SJCRH30 (cell line): ENCODE data around the gene NEURL2. TPM values are rescaled to one million over a fixed set of nuclear protein-coding genes. Genes with fewer than 3 reads are reported as not detected.

ENCODE experiments used
- DNase-seq, 2 experiments: peaks; one replicate each; pipeline ENCODE4 v3.0.0-alpha.2; 2015 to 2020
- H3K27ac ChIP-seq: fragments of 250-450 bp; sonication (Bioruptor Pico); 2 replicates; pipeline ENCODE4 v1.5.1; 2020; ENCODE audit warnings: mild to moderate bottlenecking, moderate library complexity
- H3K27me3 ChIP-seq: fragments of 250-450 bp; sonication (Bioruptor Pico); 2 replicates; pipeline ENCODE4 v1.5.1; 2020; ENCODE audit warnings: mild to moderate bottlenecking, moderate library complexity
- H3K36me3 ChIP-seq: fragments of 250-450 bp; sonication (Bioruptor Pico); 2 replicates; pipeline ENCODE4 v1.5.1; 2020; ENCODE audit warnings: mild to moderate bottlenecking, moderate library complexity
- H3K4me1 ChIP-seq: fragments of 250-450 bp; sonication (Bioruptor Pico); 2 replicates; pipeline ENCODE4 v1.5.1; 2020; ENCODE audit warnings: mild to moderate bottlenecking, moderate library complexity
- H3K4me3 ChIP-seq: fragments of 250-450 bp; sonication (Bioruptor Pico); 2 replicates; pipeline ENCODE4 v1.5.1; 2020; ENCODE audit warnings: mild to moderate bottlenecking, moderate library complexity
- H3K9me3 ChIP-seq: fragments of 250-450 bp; sonication (Bioruptor Pico); replicated peaks from 2 replicates; pipeline ENCODE4 v1.5.1; 2020; ENCODE audit warnings: mild to moderate bottlenecking, moderate library complexity
- total RNA-seq: library from RNA; depleted of rRNA; stranded (reverse); fragments of >200 nt; shearing (Covaris generic); gene quantifications from 2 replicates; pipeline ENCODE4 v1.2.3, GENCODE V29; 2014

Gene NEURL2
- total RNA-seq, 1 experiment from 2014 or later = 6.7 TPM

DNA sequence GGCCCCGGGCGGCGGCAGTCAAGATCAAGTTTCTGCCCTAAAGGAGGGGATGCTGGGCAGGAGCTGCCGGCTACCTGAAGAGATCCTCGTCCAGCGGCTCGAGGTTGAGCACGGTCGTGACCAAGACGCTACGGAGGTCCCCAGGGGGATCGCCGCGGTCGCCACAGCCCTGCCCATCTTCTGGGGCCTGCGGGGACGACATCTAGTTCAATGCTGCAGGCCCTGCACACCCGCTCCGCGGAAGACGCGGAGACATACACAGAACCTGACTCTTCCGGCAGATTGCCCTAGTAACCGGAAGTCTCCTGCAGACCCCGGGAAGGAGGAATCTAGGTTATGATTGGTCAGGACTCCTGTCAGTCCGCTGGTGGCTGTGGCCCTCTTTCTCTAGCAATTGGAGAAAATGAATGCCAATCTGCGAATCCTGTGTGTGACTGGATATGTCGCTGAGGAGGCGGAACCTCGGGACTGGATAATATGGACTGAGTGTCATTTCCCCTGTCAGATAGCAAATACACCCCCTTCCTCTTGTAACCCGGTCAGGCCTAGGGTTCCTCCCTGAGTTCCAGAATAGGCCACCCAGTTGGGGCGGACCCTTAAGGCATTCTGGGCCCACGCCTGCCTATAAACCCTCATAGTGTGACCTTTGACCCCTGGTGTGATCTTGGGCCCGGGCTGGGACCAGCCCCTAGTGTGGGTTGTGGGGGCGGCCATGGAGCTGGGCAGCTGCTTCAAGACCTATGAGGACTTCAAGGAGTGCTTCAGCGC lies 33.7 kb downstream of the NEURL2 start, which contains the start of the genes ACOT8 and ZSWIM3:
TSS of gene ACOT8 (minus strand) at position 279 of the 768 bp plus-strand sequence. CDS start at position 202, 77 bp downstream.
TSS of gene ZSWIM3 (plus strand) at position 501 of the 768 bp plus-strand sequence. CDS start at position 713, 212 bp downstream.
- H3K27ac ChIP-seq = peak within 1 kb of the TSS; percentile 54
- H3K4me3 ChIP-seq = peak within 1 kb of the TSS; percentile 82
- 0 out of 2 replicates have a peak, but pooled peaks cover 7% of the 10 kb centered on the region for H3K4me1 ChIP-seq
- no peaks in the 10 kb centered on the region for H3K9me3 ChIP-seq
- DNase-seq = peak; percentile 100
- H3K27me3 ChIP-seq = no peaks in the 10 kb centered on the region
- no peaks in the 10 kb centered on the region for H3K36me3 ChIP-seq

DNA sequence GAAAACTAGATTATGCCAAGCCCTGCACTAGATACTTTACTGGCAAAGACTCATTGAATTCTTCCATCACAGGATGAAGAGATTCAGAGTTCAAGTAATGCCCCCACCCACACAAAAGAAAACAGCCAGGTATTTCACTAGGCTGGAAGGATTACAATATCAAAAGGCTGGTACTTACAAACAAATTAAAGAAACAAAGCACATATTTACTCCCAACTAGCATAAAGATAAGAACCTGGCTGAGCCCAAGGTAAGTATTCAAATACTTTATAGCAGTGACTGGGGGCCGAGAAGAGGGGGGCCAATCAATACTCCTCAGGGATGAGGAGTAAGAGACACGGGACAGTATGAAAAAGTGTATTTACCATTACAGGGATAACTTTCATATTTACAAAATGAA lies 37.5 kb downstream of the NEURL2 start:
- no peaks in the 10 kb centered on the region for H3K9me3 ChIP-seq
- no peak overlapping the region for H3K4me3 ChIP-seq
- H3K4me1 ChIP-seq = no peaks in the 10 kb centered on the region
- H3K36me3 ChIP-seq = no peaks in the 10 kb centered on the region
- no peaks in the 10 kb centered on the region for H3K27me3 ChIP-seq
- DNase-seq = no peak
- no peak overlapping the region for H3K27ac ChIP-seq

DNA sequence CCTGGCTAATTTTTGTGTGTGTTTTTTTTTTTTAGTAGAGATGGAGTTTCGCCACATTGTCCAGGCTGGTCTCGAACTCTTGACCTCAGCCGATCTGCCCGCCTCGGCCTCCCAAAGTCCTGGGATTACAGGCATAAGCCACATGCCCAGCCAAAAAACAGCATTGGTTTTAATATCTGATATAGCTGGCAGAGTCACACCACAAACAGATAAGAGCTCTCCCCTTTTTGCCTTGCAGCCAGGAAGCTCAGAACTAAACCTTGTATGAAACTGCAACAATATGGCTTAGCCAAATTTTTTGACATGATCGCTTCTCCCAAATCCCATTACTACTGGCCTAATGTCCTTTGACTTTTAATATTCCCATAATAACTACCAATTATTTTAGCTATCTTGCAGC lies 38.7 kb downstream of the NEURL2 start:
- H3K27me3 ChIP-seq = no peaks in the 10 kb centered on the region
- H3K9me3 ChIP-seq = no peaks in the 10 kb centered on the region
- DNase-seq = no peak
- H3K4me3 ChIP-seq = no peak overlapping the region
- no peak overlapping the region for H3K27ac ChIP-seq
- no peaks in the 10 kb centered on the region for H3K4me1 ChIP-seq
- no peaks in the 10 kb centered on the region for H3K36me3 ChIP-seq

DNA sequence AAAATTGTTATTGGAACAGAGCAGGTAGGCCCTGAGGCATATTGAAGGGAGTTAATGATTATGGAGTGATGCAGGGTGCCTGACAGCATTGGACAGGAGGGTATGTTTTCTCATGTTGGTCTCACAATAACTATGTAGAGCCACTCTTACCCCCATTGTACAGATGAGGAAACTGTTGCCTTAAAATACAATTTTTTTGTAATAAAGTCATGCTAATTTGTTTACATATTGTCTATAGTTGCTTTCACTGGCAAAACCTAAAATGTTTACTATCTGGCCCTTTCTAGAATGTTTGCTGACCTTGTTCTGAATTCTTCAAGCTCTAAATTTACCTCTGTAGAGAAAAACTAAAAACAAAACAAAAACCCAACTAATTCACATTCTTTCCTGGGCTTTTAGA lies 39.5 kb downstream of the NEURL2 start:
- Histone ChIP-seq H3K36me3 (no peaks in the 10 kb centered on the region), H3K27ac (no peak overlapping the region), H3K27me3 (no peaks in the 10 kb centered on the region), H3K4me1 (no peaks in the 10 kb centered on the region), H3K4me3 (no peak overlapping the region), H3K9me3 (no peaks in the 10 kb centered on the region)
- no peak for DNase-seq

DNA sequence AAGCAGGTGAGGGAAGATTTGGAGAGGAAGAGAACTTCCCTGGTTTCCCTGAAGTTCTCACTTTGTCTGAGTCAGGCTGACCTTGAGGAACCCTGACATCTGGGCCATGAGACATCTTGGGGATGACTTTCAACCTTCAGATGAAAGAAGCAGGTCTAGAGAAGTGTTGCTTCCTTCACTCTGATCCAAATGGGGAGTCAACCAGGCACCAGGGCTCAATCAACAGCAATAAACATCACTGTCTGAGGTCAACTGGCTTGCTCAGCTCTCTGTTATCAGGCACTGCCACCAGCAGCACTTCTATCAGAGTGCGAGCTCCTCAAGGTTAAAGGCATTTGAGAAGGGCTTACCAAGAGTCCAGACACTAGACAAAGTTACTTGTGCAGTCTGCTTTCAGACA lies 40.1 kb downstream of the NEURL2 start:
- no peak for DNase-seq
- H3K4me1 ChIP-seq = no peaks in the 10 kb centered on the region
- H3K27ac ChIP-seq = no peak overlapping the region
- no peaks in the 10 kb centered on the region for H3K27me3 ChIP-seq
- H3K9me3 ChIP-seq = no peaks in the 10 kb centered on the region
- no peaks in the 10 kb centered on the region for H3K36me3 ChIP-seq
- no peak overlapping the region for H3K4me3 ChIP-seq

DNA sequence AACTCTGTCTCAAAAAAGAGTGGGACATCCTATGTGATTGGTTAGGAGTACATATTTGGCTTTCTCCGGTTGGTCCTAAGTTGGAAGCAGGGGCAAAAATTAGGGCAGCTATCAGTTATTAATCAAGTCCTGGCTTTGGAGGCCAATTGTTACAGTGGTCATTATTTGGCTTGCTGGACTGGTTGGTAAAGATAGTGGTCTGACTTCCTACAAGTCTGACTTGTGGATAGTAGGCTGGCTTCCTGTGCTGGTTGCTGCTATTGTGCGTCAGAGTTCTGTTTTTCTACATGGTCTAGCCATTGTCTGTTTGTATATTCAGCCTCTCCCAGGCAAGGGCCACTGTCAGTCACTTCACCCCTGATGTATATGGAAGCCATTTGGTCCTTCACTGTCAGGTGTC lies 40.8 kb downstream of the NEURL2 start:
- Histone ChIP-seq H3K27ac (no peak overlapping the region), H3K4me3 (no peak overlapping the region), H3K4me1 (no peaks in the 10 kb centered on the region), H3K9me3 (no peaks in the 10 kb centered on the region), H3K36me3 (no peaks in the 10 kb centered on the region), H3K27me3 (no peaks in the 10 kb centered on the region)
- DNase-seq = no peak

DNA sequence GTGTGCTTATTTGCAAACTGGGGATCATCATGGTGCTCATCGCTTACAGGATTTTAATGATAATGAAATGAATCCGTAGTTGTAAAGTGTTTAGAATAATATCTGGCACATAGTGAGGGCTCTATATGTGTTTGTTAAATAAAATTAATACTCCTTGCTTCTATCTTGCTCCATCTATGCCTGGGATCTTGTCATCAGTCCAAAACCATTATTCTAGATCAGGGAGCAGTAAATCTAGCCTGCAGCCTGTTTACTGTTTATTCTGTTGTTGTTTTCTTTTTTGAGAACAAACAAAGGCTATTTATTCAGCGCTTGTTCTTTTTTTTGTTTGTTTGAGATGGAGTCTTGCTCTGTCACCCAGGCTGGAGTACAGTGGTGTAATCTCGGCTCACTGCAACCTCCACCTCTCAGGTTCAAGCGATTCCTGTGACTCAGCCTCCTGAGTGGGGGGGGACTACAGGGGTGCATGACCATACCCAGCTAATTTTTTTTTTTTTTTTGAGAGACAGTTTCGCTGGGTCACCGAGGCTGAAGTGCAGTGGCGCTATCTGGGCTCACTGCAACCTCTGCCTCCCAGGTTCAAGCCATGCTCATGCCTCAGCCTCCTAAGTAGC lies 41.9 kb downstream of the NEURL2 start:
- Histone ChIP-seq H3K27ac (no peak overlapping the region), H3K4me3 (no peak overlapping the region), H3K4me1 (no peaks in the 10 kb centered on the region), H3K27me3 (no peaks in the 10 kb centered on the region), H3K9me3 (no peaks in the 10 kb centered on the region), H3K36me3 (no peaks in the 10 kb centered on the region)
- no peak for DNase-seq

DNA sequence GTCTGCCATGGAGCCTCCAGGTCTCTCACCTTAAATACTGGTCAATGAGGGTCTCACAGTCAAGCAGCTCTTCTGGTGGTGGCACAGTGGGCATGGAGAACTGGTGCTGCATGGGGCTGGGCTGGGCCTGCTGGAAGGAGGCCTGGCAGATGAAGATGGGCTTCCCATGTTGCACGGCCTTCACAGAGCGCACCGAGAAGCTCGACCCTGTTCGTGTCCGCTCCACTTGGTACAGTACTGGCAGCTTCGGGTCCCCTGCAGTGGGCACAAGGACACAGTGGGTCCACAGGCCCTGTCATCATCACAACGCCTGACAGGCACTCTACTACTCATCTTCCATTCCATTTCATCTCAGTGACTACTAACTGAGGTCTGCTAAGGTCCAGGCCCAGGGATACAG lies 42.6 kb downstream of the NEURL2 start:
- no peak for DNase-seq
- H3K36me3 ChIP-seq = no peaks in the 10 kb centered on the region
- H3K9me3 ChIP-seq = no peaks in the 10 kb centered on the region
- H3K4me1 ChIP-seq = no peaks in the 10 kb centered on the region
- H3K27me3 ChIP-seq = no peaks in the 10 kb centered on the region
- no peak overlapping the region for H3K27ac ChIP-seq
- H3K4me3 ChIP-seq = no peak overlapping the region

DNA sequence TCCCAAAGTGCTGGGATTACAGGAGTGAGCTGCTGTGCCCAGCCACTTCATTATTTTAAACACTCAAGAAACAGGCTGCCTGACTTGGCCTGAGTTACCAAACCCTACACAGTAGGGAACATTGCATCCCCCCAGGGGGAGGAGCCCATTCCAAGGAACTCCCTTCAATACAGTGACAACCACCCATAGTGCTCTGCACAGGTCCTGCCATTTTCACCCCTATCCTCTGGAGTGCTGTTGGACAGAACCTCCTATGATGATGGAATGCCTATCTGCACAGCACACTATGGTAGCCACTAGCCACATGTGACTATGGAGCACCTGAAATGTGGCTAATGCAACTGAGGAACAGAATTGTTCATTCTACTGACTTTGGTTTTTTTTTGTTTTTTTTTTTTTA lies 45.6 kb downstream of the NEURL2 start:
- no peaks in the 10 kb centered on the region for H3K4me1 ChIP-seq
- H3K27ac ChIP-seq = no peak overlapping the region
- DNase-seq = no peak
- no peaks in the 10 kb centered on the region for H3K27me3 ChIP-seq
- H3K4me3 ChIP-seq = no peak overlapping the region
- peaks cover 8% of the 10 kb centered on the region for H3K36me3 ChIP-seq
- no peaks in the 10 kb centered on the region for H3K9me3 ChIP-seq

DNA sequence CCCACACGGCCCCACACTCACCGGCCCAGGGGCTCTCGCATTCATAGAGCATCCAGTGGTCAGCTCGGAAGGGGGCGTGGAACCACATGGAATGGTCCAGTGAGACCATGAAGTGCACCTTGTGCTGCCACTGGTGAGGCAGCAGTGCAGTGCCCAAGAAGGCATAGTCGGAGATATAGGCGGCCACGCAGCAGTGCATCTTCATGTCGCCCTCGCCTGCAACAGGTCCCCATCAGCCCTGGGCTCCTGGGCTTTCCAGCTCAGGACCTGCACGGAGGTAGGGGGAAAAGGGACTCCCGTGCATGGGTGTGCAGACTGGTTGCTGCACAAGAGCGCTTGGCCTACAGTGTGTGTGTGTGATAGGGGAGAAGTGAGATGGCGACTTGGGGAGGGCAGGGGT lies 47.5 kb downstream of the NEURL2 start:
- Histone ChIP-seq H3K36me3 (peaks cover 8% of the 10 kb centered on the region), H3K27me3 (no peaks in the 10 kb centered on the region), H3K9me3 (no peaks in the 10 kb centered on the region), H3K4me1 (no peaks in the 10 kb centered on the region), H3K4me3 (no peak overlapping the region), H3K27ac (no peak overlapping the region)
- DNase-seq = no peak

DNA sequence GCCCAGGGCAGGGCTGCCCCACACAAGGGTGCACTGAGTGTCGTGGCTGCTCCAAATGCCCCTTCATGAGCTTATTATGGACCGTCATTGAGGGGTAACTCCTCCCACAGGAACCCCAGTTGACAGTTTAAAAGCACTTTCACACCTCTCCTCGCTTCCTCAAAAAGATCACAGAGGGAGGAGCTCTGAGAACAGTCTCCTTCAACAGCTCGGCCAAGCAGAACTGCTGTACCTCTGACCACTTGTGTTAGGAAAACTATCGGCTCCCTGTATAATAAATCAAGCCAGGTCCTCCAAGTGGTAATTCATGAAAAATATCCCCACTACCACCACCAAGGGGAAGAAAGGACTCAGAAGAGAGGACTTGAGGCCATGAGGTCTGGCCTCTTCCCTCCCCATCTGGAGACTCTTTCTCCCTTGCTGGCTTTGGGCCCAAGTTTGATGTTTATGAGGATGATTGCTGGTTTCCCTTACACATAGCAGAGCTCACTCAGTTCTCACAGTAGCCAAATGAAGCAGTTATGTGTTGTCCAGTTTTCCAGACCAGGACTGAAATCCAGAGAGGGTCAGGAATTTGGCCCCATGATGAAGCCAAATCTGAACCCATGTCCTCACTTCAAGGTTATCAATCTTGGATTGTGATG lies 48.7 kb downstream of the NEURL2 start:
- no peak for DNase-seq
- Histone ChIP-seq H3K36me3 (peaks cover 8% of the 10 kb centered on the region), H3K27ac (no peak overlapping the region), H3K4me1 (peaks cover under 1% of the 10 kb centered on the region; the same call in 1 of the 2 replicates), H3K9me3 (no peaks in the 10 kb centered on the region), H3K27me3 (no peaks in the 10 kb centered on the region), H3K4me3 (no peak overlapping the region)

DNA sequence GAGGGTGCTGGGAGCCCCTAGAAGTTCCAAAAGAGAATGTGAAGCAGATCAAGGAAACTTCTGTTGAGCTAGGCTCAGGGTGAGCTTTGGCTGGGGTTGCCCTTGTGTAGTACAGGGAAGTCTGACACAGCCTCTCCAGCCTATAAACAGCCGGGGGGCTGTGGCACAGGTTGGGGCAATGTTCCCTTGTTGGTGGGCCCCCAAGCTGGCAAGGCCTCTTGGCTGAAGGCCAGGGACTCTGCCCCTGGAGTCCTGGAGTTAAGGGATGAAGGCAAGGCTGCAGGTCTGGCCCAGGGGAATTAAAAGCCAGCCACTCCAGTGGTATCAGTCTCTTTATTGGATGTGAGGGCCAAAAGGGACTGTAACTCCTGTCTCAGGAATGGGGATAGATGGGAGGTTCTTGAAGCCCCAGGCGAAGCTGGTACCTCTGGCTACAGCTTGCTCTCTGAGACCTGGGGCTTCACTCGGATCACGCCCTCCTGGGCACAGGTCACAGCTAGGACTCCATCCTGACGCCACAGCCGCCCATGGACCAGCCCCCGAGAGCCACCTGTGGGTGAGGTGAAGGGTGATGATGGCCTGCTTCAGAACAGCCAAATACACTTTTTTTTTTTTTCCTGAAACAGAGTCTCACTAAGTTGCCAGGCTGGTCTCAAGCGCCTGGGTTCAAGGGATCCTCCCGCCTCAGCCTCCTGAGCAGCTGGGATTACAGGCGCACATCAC lies 49.4 kb downstream of the NEURL2 start:
- DNase-seq = no peak
- Histone ChIP-seq H3K27me3 (no peaks in the 10 kb centered on the region), H3K36me3 (peaks cover 8% of the 10 kb centered on the region), H3K9me3 (no peaks in the 10 kb centered on the region), H3K4me3 (no peak overlapping the region), H3K4me1 (peaks cover 8% of the 10 kb centered on the region; the same call in 1 of the 2 replicates), H3K27ac (no peak overlapping the region)

DNA sequence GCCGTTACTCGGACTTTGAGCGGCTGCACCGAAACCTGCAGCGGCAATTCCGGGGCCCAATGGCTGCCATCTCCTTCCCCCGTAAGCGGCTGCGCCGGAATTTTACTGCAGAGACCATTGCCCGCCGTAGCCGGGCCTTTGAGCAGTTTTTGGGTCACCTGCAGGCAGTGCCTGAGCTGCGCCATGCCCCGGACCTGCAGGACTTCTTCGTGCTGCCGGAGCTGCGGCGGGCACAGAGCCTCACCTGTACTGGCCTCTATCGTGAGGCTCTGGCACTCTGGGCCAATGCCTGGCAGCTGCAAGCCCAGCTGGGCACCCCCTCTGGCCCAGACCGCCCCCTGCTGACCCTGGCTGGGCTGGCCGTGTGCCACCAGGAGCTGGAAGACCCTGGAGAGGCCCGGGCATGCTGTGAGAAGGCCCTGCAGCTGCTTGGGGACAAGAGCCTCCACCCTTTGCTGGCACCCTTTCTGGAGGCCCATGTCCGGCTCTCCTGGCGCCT lies 50.3 kb downstream of the NEURL2 start:
- Histone ChIP-seq H3K4me1 (peaks cover 11% of the 10 kb centered on the region; the same call in 1 of the 2 replicates), H3K27ac (no peak overlapping the region), H3K4me3 (no peak overlapping the region), H3K27me3 (no peaks in the 10 kb centered on the region), H3K36me3 (peaks cover 8% of the 10 kb centered on the region), H3K9me3 (no peaks in the 10 kb centered on the region)
- no peak for DNase-seq
